Adrenal gland (tissue), 5 donors: ENCODE data around the gene LKAAEAR1.
A peak's percentile ranks its signal among the peaks of the same experiment; 100 is the strongest.

Source experiments
- POLR2A ChIP-seq, 2 donors: fragments of 450-650 bp; IDR thresholded peaks; one replicate each; pipeline ENCODE4 v1.6.1; 2017; ENCODE audit warnings: antibody characterized with exemption in 2 of 2, mild to moderate bottlenecking in 2 of 2, moderate library complexity in 1 of 2
- TF ChIP-seq, protein P1 (sequence below), 6 experiments: fragments of 450-650 bp in 4 of 6; fragments of 200-600 bp in 2 of 6; sonication (generic) in 1 of 6; IDR thresholded peaks; 1 replicate in 5 of 6; 2 replicates in 1 of 6; pipeline versions ENCODE4 v1.5.1 to v1.8.0; 2016 to 2021; ENCODE audit warnings: antibody characterized with exemption in 6 of 6, mild to moderate bottlenecking in 2 of 6, moderate library complexity in 1 of 6
- donor health status: DM: no; HTN: no; CAD: no.

DNA sequence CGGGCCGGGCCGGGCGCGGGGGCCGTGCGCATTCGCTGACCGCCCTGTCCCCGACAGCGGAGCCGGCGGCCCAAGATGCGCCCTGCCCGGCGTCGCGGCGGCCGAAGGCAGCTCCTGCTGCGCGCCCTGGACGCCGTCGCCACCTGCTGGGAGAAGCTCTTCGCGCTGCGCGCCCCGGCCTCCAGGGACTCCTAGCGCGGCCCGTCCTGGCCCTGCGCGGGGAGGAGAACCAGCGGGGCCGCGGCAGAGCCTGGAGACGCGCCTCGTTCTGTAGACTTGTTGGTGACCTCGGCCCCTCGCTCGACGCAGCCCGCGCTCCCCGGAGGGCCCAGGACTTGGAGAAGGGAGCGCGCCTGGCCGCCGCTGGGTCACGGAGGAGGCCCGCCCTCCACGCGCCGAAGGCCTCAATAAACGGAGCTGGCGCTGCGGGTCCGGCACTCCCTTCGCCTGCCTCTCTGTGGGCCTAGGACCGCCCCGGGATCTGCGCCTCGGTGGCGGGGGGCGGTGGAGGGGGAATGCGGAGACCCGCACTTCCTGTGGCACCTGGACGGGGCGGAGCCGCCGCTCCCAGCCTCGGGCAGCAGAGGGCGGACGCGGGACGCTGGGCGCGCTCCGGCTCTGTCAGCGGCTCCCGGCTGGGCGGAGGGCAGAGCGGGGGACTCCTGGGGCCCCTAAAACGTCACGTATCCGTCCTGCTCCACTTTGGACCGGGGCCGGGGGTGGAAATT, 45.5 kb downstream of the LKAAEAR1 start:
- TF ChIP-seq, protein P1, sequence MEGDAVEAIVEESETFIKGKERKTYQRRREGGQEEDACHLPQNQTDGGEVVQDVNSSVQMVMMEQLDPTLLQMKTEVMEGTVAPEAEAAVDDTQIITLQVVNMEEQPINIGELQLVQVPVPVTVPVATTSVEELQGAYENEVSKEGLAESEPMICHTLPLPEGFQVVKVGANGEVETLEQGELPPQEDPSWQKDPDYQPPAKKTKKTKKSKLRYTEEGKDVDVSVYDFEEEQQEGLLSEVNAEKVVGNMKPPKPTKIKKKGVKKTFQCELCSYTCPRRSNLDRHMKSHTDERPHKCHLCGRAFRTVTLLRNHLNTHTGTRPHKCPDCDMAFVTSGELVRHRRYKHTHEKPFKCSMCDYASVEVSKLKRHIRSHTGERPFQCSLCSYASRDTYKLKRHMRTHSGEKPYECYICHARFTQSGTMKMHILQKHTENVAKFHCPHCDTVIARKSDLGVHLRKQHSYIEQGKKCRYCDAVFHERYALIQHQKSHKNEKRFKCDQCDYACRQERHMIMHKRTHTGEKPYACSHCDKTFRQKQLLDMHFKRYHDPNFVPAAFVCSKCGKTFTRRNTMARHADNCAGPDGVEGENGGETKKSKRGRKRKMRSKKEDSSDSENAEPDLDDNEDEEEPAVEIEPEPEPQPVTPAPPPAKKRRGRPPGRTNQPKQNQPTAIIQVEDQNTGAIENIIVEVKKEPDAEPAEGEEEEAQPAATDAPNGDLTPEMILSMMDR (IDR thresholded peaks at IDR 0.05) = peak; percentile 50 to 68 (median 66)
- no peak for TF ChIP-seq POLR2A (IDR thresholded peaks at IDR 0.05)
